ENCODE data around the gene UCP2.
"Not testable (repeated sequence)": the region's sequence is repeated elsewhere in the genome, so short reads cannot be mapped to it uniquely, and the experiment has no call there.

UCP2 gene

DNA sequence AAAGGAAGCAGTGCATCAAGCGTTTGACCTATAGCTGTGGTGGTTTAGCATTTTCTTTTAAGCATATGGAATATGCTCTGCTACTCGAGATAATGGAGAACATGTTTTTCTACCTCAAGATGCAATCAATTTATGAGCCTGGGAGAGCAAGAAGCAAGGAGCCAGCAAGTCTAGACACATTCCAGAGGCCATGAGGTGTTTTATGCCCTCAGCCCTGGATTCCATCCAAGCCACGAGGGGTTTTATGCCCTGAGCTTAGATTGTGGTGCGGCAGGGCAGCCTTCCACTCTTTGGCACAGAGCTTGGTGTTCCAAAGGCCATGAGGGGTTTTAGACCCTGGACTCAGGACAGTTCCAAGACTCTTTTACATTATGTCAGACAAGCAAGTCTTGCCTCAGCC is 43.5 kb downstream of the UCP2 start:
- no peak for DNase-seq

- DNase-seq, result not testable (repeated sequence)
These were observed 46.6 kb downstream of the UCP2 start for GRCh38 chr11:73936047-73936446.

GRCh38 chr11:73932781-73933180 is 49.9 kb downstream of the UCP2 start:
- DNase-seq, result no peak

DNA sequence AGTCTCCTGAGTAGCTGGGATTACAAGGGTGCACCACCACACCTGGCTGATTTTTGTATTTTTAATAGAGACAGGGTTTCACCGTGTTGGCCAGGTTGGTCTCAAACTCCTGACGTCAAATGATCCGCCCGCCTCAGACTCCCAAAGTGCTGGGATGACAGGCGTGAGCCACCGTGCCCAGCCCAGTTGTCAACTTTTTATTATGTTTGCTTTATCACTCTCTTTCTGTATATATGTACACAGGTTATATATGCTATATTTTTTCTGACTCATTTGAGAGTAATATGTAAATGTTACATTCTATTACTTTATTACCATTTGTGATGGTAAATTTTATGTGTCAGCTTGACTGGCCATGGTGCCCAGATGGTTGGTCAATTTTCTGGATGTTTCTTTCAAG is 50.7 kb downstream of the UCP2 start:
- DNase-seq, result no peak

DNA sequence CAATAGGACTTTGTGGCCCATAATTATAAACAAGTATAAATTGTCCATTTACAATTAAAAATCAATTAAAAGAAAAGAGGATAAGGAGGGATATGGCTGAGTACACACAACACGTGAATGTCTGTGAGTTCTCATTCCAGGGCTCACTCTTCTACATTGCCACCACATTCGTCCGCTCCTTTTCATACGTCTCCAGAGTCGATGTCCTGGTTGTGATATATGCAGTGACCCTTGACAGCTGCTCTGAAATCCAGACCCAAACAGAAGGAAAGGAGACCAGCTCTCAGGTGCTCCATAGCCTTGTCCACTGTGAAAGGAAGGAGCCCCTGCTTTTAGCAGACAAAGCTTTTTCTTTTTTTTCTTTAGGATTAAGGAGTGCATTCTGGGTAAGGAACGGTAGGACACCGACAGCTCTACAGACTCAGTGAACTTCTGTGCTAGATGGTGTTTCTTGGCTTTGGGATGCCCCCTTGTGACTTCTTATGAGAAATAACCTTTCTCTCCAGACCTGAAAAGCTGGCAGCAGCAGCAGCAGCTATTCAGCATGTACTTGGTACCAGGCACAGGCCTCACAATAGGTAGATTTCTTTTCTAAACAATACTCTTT is 51.5 kb downstream of the UCP2 start:
- no peak for DNase-seq

- no peak for DNase-seq
These were observed 53.3 kb downstream of the UCP2 start for GRCh38 chr11:73929388-73929787.
